IMR-90 (cell line): Measurements from ENCODE around the gene ENTPD7. TPM values are rescaled to one million over a fixed set of nuclear protein-coding genes. Genes with fewer than 3 reads are reported as not detected.

Source experiments
- ATAC-seq: fragments of 200-7000 bp; cut with Tn5 transposase; 2 replicates; pipeline ENCODE4 v1.9.1; 2020; ENCODE audit warnings: low read depth, mild to moderate bottlenecking, moderate library complexity
- BruUV-seq: library from RNA; stranded (reverse); fragments of 400-500 nt; replicated peaks from 2 replicates; lab custom pipeline; 2021; lab: Mats Ljungman, UMichigan
- CTCF ChIA-PET: fragments of 300-600 bp; formaldehyde crosslinking; extraction: SDS; loops from one replicate; lab custom pipeline; 2021; ENCODE audit warnings: antibody characterized with exemption; lab: Yijun Ruan, JAX
- POLR2A ChIA-PET: fragments of 300-600 bp; sonication (Branson Sonifier 250); formaldehyde crosslinking; loops from one replicate; lab custom pipeline; 2022; ENCODE audit warnings: antibody characterized with exemption; ENCODE audit not compliant: unreplicated experiment; lab: Charles Lee
- DNase-seq: peaks from one replicate; pipeline ENCODE4 v3.0.0; 2013
- H2AFZ ChIP-seq: replicated peaks from 2 replicates; pipeline ENCODE3; 2013; ENCODE audit warnings: low read length, mild to moderate bottlenecking; ENCODE audit not compliant: poor library complexity
- H2AK5ac ChIP-seq: 2 replicates; pipeline ENCODE4 v1.6.1; 2013; ENCODE audit warnings: low read depth, low read length, inconsistent platforms
- H2AK9ac ChIP-seq: replicated peaks from 2 replicates; pipeline ENCODE3; 2013; ENCODE audit warnings: mild to moderate bottlenecking, low read depth, low read length, moderate library complexity; ENCODE audit not compliant: poor library complexity
- H2BK120ac ChIP-seq: 2 replicates; pipeline ENCODE4 v1.6.1; 2013; ENCODE audit warnings: low read depth, low read length, inconsistent platforms
- H2BK15ac ChIP-seq: 3 replicates; pipeline ENCODE4 v1.6.1; 2013; ENCODE audit warnings: low read depth, low read length, inconsistent platforms
- H2BK20ac ChIP-seq: 2 replicates; pipeline ENCODE4 v1.6.1; 2013; ENCODE audit warnings: low read depth, mild to moderate bottlenecking, inconsistent platforms, low read length, moderate library complexity
- H2BK5ac ChIP-seq: 2 replicates; pipeline ENCODE4 v1.6.1; 2013; ENCODE audit warnings: mild to moderate bottlenecking, low read depth, low read length, inconsistent platforms; ENCODE audit not compliant: poor library complexity, severe bottlenecking
- H3K14ac ChIP-seq: replicated peaks from 2 replicates; pipeline ENCODE4 v1.6.1; 2013; ENCODE audit warnings: low read depth, low read length, inconsistent platforms
- H3K18ac ChIP-seq: 2 replicates; pipeline ENCODE4 v1.6.1; 2013; ENCODE audit warnings: low read depth, low read length, control low read depth
- H3K23ac ChIP-seq: 2 replicates; pipeline ENCODE4 v1.6.1; 2013; ENCODE audit warnings: low read depth, low read length, inconsistent platforms
- H3K27ac ChIP-seq: 2 replicates; pipeline ENCODE4 v1.5.1; 2013; ENCODE audit warnings: mild to moderate bottlenecking, control low read depth, low read length; ENCODE audit not compliant: insufficient read depth
- H3K27me3 ChIP-seq: 2 replicates; pipeline ENCODE4 v1.6.1; 2013; ENCODE audit warnings: low read length; ENCODE audit not compliant: control insufficient read depth, insufficient read depth
- H3K36me3 ChIP-seq: 2 replicates; pipeline ENCODE4 v1.6.1; 2013; ENCODE audit warnings: low read length, mixed read lengths; ENCODE audit not compliant: control insufficient read depth, insufficient read depth
- H3K4ac ChIP-seq: 2 replicates; pipeline ENCODE4 v1.6.1; 2013; ENCODE audit warnings: low read depth, low read length, inconsistent platforms
- H3K4me1 ChIP-seq: 2 replicates; pipeline ENCODE4 v1.6.1; 2013; ENCODE audit warnings: low read length, mixed read lengths; ENCODE audit not compliant: control insufficient read depth, insufficient read depth
- H3K4me2 ChIP-seq: 2 replicates; pipeline ENCODE4 v1.6.1; 2013; ENCODE audit warnings: low read depth, mild to moderate bottlenecking, control low read depth, low read length, moderate library complexity
- H3K4me3 ChIP-seq: 2 replicates; pipeline ENCODE4 v1.5.1; 2013; ENCODE audit warnings: low read depth, mild to moderate bottlenecking, control low read depth, low read length, moderate library complexity; ENCODE audit not compliant: insufficient read depth
- H3K56ac ChIP-seq: 2 replicates; pipeline ENCODE4 v1.6.1; 2013; ENCODE audit warnings: low read length, inconsistent platforms; ENCODE audit not compliant: insufficient read depth; ENCODE audit errors: extremely low read depth
- H3K79me1 ChIP-seq, 2 experiments: 2 replicates each; pipeline ENCODE4 v1.6.1; 2013; ENCODE audit warnings: low read length in 2 of 2, inconsistent platforms in 1 of 2, low read depth in 1 of 2
- H3K9ac ChIP-seq: 2 replicates; pipeline ENCODE4 v1.6.1; 2013; ENCODE audit warnings: low read depth, low read length, control low read depth
- H3K9me1 ChIP-seq: 2 replicates; pipeline ENCODE4 v1.6.1; 2013; ENCODE audit warnings: low read length, inconsistent platforms; ENCODE audit not compliant: insufficient read depth
- H3K9me3 ChIP-seq: 2 replicates; pipeline ENCODE4 v1.6.1; 2013; ENCODE audit warnings: low read length; ENCODE audit not compliant: control insufficient read depth, insufficient read depth
- H4K20me1 ChIP-seq: 2 replicates; pipeline ENCODE4 v1.6.1; 2013; ENCODE audit warnings: low read length, inconsistent platforms; ENCODE audit not compliant: insufficient read depth
- H4K5ac ChIP-seq: 2 replicates; pipeline ENCODE4 v1.6.1; 2013; ENCODE audit warnings: mild to moderate bottlenecking, low read depth, low read length, control low read depth
- H4K8ac ChIP-seq, 2 experiments: 2 replicates each; pipeline ENCODE4 v1.6.1; 2013; ENCODE audit warnings: low read depth in 2 of 2, low read length in 2 of 2, control low read depth in 1 of 2, inconsistent platforms in 1 of 2
- H4K91ac ChIP-seq: 2 replicates; pipeline ENCODE4 v1.6.1; 2013; ENCODE audit warnings: low read depth, low read length, inconsistent platforms; ENCODE audit not compliant: insufficient read depth
- BHLHE40 ChIP-seq: fragments of 150-350 bp; IDR thresholded peaks from 2 replicates; pipeline ENCODE4 v1.6.1; 2016; ENCODE audit warnings: mild to moderate bottlenecking, low read depth, low read length
- CEBPB ChIP-seq: IDR thresholded peaks from 2 replicates; pipeline ENCODE4 v1.6.1; 2012; ENCODE audit warnings: low read depth, low read length, improper control_type of control experiment
- CHD1 ChIP-seq: IDR thresholded peaks from 2 replicates; pipeline ENCODE4 v1.6.1; 2012; ENCODE audit warnings: low read depth, low read length, improper control_type of control experiment
- MAZ ChIP-seq: IDR thresholded peaks from 2 replicates; pipeline ENCODE4 v1.6.1; 2012; ENCODE audit warnings: low read depth, mild to moderate bottlenecking, low read length, improper control_type of control experiment, moderate library complexity, borderline replicate concordance
- MXI1 ChIP-seq: IDR thresholded peaks from 2 replicates; pipeline ENCODE4 v1.6.1; 2012; ENCODE audit warnings: low read depth, mild to moderate bottlenecking, low read length, moderate library complexity, borderline replicate concordance
- POLR2A ChIP-seq: IDR thresholded peaks from 2 replicates; pipeline ENCODE4 v1.6.1; 2012; ENCODE audit warnings: mild to moderate bottlenecking, low read depth, low read length
- RAD21 ChIP-seq: IDR thresholded peaks from 2 replicates; pipeline ENCODE4 v1.6.1; 2012; ENCODE audit warnings: low read length, improper control_type of control experiment
- RCOR1 ChIP-seq: IDR thresholded peaks from 2 replicates; pipeline ENCODE4 v1.6.1; 2012; ENCODE audit warnings: mild to moderate bottlenecking, low read length, improper control_type of control experiment; ENCODE audit not compliant: insufficient replicate concordance
- RFX5 ChIP-seq: IDR thresholded peaks from 2 replicates; pipeline ENCODE4 v1.8.0; 2012; ENCODE audit warnings: low read depth, mild to moderate bottlenecking, low read length, moderate library complexity
- WGBS, 2 experiments: methylation state at CpG; one replicate each; pipeline versions ENCODE4 v1.1.5 to v1.1.7; 2013; ENCODE audit warnings: missing lambda C conversion rate in 2 of 2; ENCODE audit not compliant: insufficient read length in 1 of 2; ENCODE audit errors: extremely low coverage in 2 of 2; 5-methylcytosine and 5-hydroxymethylcytosine counted together
- dilution Hi-C: fragments of 300-500 bp; cut with HindIII; formaldehyde crosslinking; loops from one replicate; pipeline ENCODE4 v1.14.3; 2018; ENCODE audit warnings: low sequenced_read_pairs; ENCODE audit not compliant: unreplicated experiment
- in situ Hi-C: fragments of 300-500 bp; cut with MboI; formaldehyde crosslinking; loops from 3 replicates; pipeline ENCODE4 v1.14.3; 2019; ENCODE audit warnings: low sequenced_read_pairs, inconsistent platforms, mixed read lengths
- intact Hi-C: fragments of 100-400 bp; cut with micrococcal nuclease; formaldehyde crosslinking; loops from 2 replicates; pipeline ENCODE4 v1.10.0; 2022
- polyA plus RNA-seq, 3 experiments: library from polyadenylated mRNA; depleted of rRNA; stranded (reverse); fragments of >200 nt; gene quantifications; 2 replicates each; pipeline ENCODE4 v1.2.3, GENCODE V29; 2012; ENCODE audit warnings: low replicate concordance in 1 of 3
- total RNA-seq: library from RNA; depleted of rRNA; stranded (reverse); fragments of >200 nt; gene quantifications from 2 replicates; pipeline ENCODE4 v1.2.3, GENCODE V29; 2012
- TF ChIP-seq, protein P1 (sequence below): fragments of 150-350 bp; IDR thresholded peaks from 2 replicates; pipeline ENCODE4 v1.6.1; 2016; ENCODE audit warnings: low read depth, mild to moderate bottlenecking, low read length, moderate library complexity, borderline replicate concordance
- TF ChIP-seq, protein P2 (sequence below): conservative IDR thresholded peaks from 2 replicates; pipeline ENCODE4 v1.5.1; 2012; ENCODE audit warnings: mild to moderate bottlenecking, low read depth, low read length, improper control_type of control experiment
- TF ChIP-seq, protein P3 (sequence below): fragments of 150-350 bp; IDR thresholded peaks from 2 replicates; pipeline ENCODE4 v1.6.1; 2017; ENCODE audit warnings: mild to moderate bottlenecking, antibody characterized with exemption, low read length, low read depth

The ENTPD7 gene
- total and polyA plus RNA-seq, 2 of the 4 experiments (the other 2 are of a cell fraction): 8.0 to 23.3 TPM

DNA sequence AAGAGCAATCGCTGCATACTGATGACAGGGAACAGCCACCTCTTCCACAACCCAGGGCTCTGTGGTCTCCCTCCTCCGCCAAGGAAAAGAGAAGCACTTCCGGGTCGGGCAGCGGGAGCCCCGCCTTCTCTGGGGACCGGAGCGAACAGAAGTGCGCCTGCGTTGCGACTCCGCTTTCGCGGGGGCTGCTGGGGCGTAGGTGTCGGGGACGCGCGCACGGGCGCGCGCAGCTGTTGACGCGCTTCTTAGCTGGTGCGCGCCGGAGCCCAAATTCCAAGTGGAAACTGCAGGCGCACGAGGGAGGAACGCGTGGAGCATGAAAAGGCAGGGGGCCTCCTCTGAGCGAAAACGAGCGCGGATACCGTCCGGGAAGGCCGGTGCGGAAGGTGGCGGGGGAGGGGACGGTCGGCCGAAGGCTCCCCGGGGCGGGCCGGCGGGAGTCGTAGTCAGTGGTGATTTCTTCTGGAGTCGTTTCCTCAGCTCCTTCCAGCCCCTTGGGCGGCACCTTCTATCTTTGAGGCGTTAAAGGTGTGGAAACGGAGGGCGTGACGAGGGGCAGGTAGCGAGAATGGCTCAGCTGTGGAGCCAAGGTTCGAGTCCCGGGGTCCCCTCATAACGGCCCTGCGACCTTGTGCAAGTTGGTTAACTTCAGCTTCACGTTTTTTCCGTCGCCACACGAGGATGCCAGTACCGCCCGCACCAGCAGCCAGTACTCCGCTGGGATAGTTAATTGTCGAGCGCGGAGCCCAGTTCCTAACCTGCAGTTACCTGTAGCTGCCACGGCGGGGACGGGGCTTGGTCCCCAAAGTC is 72.9 kb downstream of the ENTPD7 start, which contains the start of the genes COX15 and CUTC:
TSS of gene COX15 (minus strand) at position 95 of the 810 bp plus-strand sequence. CDS start at position 17, 78 bp downstream.
TSS of gene CUTC (plus strand) at position 202 of the 810 bp plus-strand sequence. CDS start at position 317, 115 bp downstream.
- Histone ChIP-seq H3K9ac (peak within 1 kb of the TSS; percentile 99), H4K91ac (peak within 1 kb of the TSS; percentile 87), H4K5ac (peak within 1 kb of the TSS; percentile 93), H2AFZ (peak within 1 kb of the TSS; percentile 93), H2BK15ac (peak within 1 kb of the TSS; percentile 31; the same call in 1 of the 3 replicates), H3K4me2 (peak within 1 kb of the TSS; percentile 100), H2BK20ac (no peak within 1 kb of the TSS), H2BK120ac (peak within 1 kb of the TSS; percentile 67), H3K56ac (peak within 1 kb of the TSS; percentile 90), H3K79me1 (peaks cover 23 to 44% of the 10 kb centered on the region in 2 experiments; a peak in 3 of 4 replicates), H3K27ac (peak within 1 kb of the TSS; percentile 96), H3K9me1 (no peaks in the 10 kb centered on the region), H2AK9ac (peak within 1 kb of the TSS; percentile 94), H2BK5ac (peak within 1 kb of the TSS; percentile 88), H4K8ac (peak within 1 kb of the TSS; percentile 85 to 98), H3K4ac (peak within 1 kb of the TSS; percentile 91), H3K27me3 (no peaks in the 10 kb centered on the region), H3K14ac (peak within 1 kb of the TSS; percentile 95), H3K23ac (peak within 1 kb of the TSS; percentile 90), H3K4me1 (peaks cover 2% of the 10 kb centered on the region; the same call in 1 of the 2 replicates), H3K18ac (peak within 1 kb of the TSS; percentile 43), H2AK5ac (peak within 1 kb of the TSS; percentile 92), H4K20me1 (no peaks in the 10 kb centered on the region), H3K4me3 (peak within 1 kb of the TSS; percentile 69), H3K36me3 (peaks cover 8% of the 10 kb centered on the region), H3K9me3 (no peaks in the 10 kb centered on the region)
- DNase-seq (peak; percentile 96), ATAC-seq (peak; percentile 95)
- CTCF ChIA-PET: interaction anchor here (0.7 to 1.6 kb wide), 5 partner anchors 11 to 233 kb away, joined by 3 to 5 read pairs (median 3); no protein-coding TSS in a partner anchor
- in situ Hi-C loops: no loop called here
- TF ChIP-seq RFX5 (no peak), MXI1 (peak; percentile 96), POLR2A (peak; percentile 79), RCOR1 (no peak), CEBPB (0 out of 2 replicates have a peak, but pooled peaks have one; percentile 12), RAD21 (peak; percentile 30), MAZ (peak; percentile 83), CHD1 (0 out of 2 replicates have a peak, but pooled peaks have one; percentile 49), BHLHE40 (0 out of 2 replicates have a peak, but pooled peaks have one; percentile 9)
- TF ChIP-seq, protein P1, sequence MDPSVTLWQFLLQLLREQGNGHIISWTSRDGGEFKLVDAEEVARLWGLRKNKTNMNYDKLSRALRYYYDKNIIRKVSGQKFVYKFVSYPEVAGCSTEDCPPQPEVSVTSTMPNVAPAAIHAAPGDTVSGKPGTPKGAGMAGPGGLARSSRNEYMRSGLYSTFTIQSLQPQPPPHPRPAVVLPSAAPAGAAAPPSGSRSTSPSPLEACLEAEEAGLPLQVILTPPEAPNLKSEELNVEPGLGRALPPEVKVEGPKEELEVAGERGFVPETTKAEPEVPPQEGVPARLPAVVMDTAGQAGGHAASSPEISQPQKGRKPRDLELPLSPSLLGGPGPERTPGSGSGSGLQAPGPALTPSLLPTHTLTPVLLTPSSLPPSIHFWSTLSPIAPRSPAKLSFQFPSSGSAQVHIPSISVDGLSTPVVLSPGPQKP: no peak
- TF ChIP-seq, protein P2, sequence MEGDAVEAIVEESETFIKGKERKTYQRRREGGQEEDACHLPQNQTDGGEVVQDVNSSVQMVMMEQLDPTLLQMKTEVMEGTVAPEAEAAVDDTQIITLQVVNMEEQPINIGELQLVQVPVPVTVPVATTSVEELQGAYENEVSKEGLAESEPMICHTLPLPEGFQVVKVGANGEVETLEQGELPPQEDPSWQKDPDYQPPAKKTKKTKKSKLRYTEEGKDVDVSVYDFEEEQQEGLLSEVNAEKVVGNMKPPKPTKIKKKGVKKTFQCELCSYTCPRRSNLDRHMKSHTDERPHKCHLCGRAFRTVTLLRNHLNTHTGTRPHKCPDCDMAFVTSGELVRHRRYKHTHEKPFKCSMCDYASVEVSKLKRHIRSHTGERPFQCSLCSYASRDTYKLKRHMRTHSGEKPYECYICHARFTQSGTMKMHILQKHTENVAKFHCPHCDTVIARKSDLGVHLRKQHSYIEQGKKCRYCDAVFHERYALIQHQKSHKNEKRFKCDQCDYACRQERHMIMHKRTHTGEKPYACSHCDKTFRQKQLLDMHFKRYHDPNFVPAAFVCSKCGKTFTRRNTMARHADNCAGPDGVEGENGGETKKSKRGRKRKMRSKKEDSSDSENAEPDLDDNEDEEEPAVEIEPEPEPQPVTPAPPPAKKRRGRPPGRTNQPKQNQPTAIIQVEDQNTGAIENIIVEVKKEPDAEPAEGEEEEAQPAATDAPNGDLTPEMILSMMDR: 0 out of 2 replicates have a peak, but pooled peaks have one; percentile 25
- TF ChIP-seq, protein P3, sequence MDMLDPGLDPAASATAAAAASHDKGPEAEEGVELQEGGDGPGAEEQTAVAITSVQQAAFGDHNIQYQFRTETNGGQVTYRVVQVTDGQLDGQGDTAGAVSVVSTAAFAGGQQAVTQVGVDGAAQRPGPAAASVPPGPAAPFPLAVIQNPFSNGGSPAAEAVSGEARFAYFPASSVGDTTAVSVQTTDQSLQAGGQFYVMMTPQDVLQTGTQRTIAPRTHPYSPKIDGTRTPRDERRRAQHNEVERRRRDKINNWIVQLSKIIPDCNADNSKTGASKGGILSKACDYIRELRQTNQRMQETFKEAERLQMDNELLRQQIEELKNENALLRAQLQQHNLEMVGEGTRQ: no peak
- BruUV-seq: no TSS peak
- 1% methylated on average over 56 of the region's 73 CpGs; no CpG with 5 or more reads in 1 of the 2 experiments for WGBS, 2 experiments
- dilution Hi-C loops: no loop called here
- POLR2A ChIA-PET: interaction anchor here (0.6 to 0.7 kb wide), 3 partner anchors 8 to 113 kb away, joined by 3 read pairs; no protein-coding TSS in a partner anchor
- intact Hi-C loops: loop anchor here (1.0 to 10.0 kb wide), 5 partner anchors 50 to 453 kb away; partner anchors contain the start of genes ABCC2 and ERLIN1
